Activated CD4-positive, alpha-beta T cell treated with anti-CD3 and anti-CD28 coated beads, Interleukin-2, amount 10 ng/mL, durations not matched to agents 24 days and 14 days (primary cell): ENCODE results near the gene RAP1B. TPM values are rescaled to one million over a fixed set of nuclear protein-coding genes. Genes with fewer than 3 reads are reported as not detected.

Source experiments
- DNase-seq: peaks from one replicate; pipeline ENCODE4 v3.0.0; 2022
- H3K27ac Mint-ChIP-seq: one replicate; pipeline ENCODE4 v1.8.0; 2022; ENCODE audit warnings: mild to moderate bottlenecking, mixed read lengths
- H3K27me3 Mint-ChIP-seq: one replicate; pipeline ENCODE4 v1.8.0; 2022; ENCODE audit warnings: mixed read lengths
- H3K36me3 Mint-ChIP-seq: one replicate; pipeline ENCODE4 v1.8.0; 2022; ENCODE audit warnings: low read depth, mild to moderate bottlenecking, mixed read lengths
- H3K4me1 Mint-ChIP-seq: one replicate; pipeline ENCODE4 v1.8.0; 2021; ENCODE audit warnings: mixed read lengths
- H3K4me3 Mint-ChIP-seq: one replicate; pipeline ENCODE4 v1.8.0; 2022; ENCODE audit warnings: mild to moderate bottlenecking, moderate library complexity, mixed read lengths
- H3K9me3 Mint-ChIP-seq: one replicate; pipeline ENCODE4 v1.8.0; 2021; ENCODE audit warnings: mixed read lengths
- intact Hi-C: fragments of 100-400 bp; cut with micrococcal nuclease; formaldehyde crosslinking; loops from one replicate; pipeline ENCODE4 v1.15.1; 2023
- total RNA-seq: library from RNA; stranded (reverse); gene quantifications from 2 replicates; pipeline ENCODE4 v1.2.3, GENCODE V29; 2022

The RAP1B gene
- total RNA-seq, 1 donor from 2014 or later: 209 TPM

- Mint-ChIP-seq H3K4me1 (peaks cover 36% of the 10 kb centered on the region), H3K36me3 (peaks cover 21% of the 10 kb centered on the region), H3K27me3 (no peaks in the 10 kb centered on the region), H3K27ac (peak overlapping the region; percentile 12), H3K9me3 (peaks cover 16% of the 10 kb centered on the region), H3K4me3 (no peak overlapping the region)
- DNase-seq: no peak
- intact Hi-C loops: loop anchor here (5.0 kb wide), 1 partner anchor 107 kb away; no protein-coding TSS in a partner anchor
Observed at GRCh38 chr12:68589194-68589593, 21.5 kb upstream of the RAP1B start.

GRCh38 chr12:68591734-68592418, 18.8 kb upstream of the RAP1B start:
- peaks cover 16% of the 10 kb centered on the region for H3K9me3 Mint-ChIP-seq
- no peaks in the 10 kb centered on the region for H3K27me3 Mint-ChIP-seq
- intact Hi-C loops: no loop called here
- H3K27ac Mint-ChIP-seq: peak overlapping the region; percentile 59
- DNase-seq: peak; percentile 84
- peaks cover 21% of the 10 kb centered on the region for H3K36me3 Mint-ChIP-seq
- H3K4me3 Mint-ChIP-seq: peak overlapping the region; percentile 69
- peaks cover 31% of the 10 kb centered on the region for H3K4me1 Mint-ChIP-seq

- Mint-ChIP-seq H3K36me3 (peaks cover 10% of the 10 kb centered on the region), H3K4me1 (peaks cover 33% of the 10 kb centered on the region), H3K9me3 (peaks cover 9% of the 10 kb centered on the region), H3K27me3 (no peaks in the 10 kb centered on the region), H3K27ac (no peak overlapping the region), H3K4me3 (no peak overlapping the region)
- peak; percentile 51 for DNase-seq
- intact Hi-C loops: no loop called here
Observed at GRCh38 chr12:68595241-68595640, 15.5 kb upstream of the RAP1B start.

GRCh38 chr12:68601767-68602166, 8.9 kb upstream of the RAP1B start:
- H3K4me1 Mint-ChIP-seq: peaks cover 21% of the 10 kb centered on the region
- H3K27me3 Mint-ChIP-seq: no peaks in the 10 kb centered on the region
- H3K36me3 Mint-ChIP-seq: no peaks in the 10 kb centered on the region
- no peak overlapping the region for H3K27ac Mint-ChIP-seq
- no peaks in the 10 kb centered on the region for H3K9me3 Mint-ChIP-seq
- no peak for DNase-seq
- intact Hi-C loops: no loop called here
- H3K4me3 Mint-ChIP-seq: no peak overlapping the region

GRCh38 chr12:68602720-68603119, 8.0 kb upstream of the RAP1B start:
- H3K27me3 Mint-ChIP-seq: no peaks in the 10 kb centered on the region
- no peak for DNase-seq
- no peak overlapping the region for H3K4me3 Mint-ChIP-seq
- H3K27ac Mint-ChIP-seq: no peak overlapping the region
- no peaks in the 10 kb centered on the region for H3K9me3 Mint-ChIP-seq
- peaks cover 19% of the 10 kb centered on the region for H3K4me1 Mint-ChIP-seq
- no peaks in the 10 kb centered on the region for H3K36me3 Mint-ChIP-seq
- intact Hi-C loops: no loop called here

- Mint-ChIP-seq H3K27me3 (no peaks in the 10 kb centered on the region), H3K4me1 (peaks cover 18% of the 10 kb centered on the region), H3K4me3 (no peak overlapping the region), H3K36me3 (peaks cover 19% of the 10 kb centered on the region), H3K27ac (no peak overlapping the region), H3K9me3 (no peaks in the 10 kb centered on the region)
- DNase-seq: no peak
- intact Hi-C loops: no loop called here
Observed at GRCh38 chr12:68608191-68608590, 2.5 kb upstream of the RAP1B start.

- DNase-seq: peak; percentile 76
- H3K4me1 Mint-ChIP-seq: peaks cover 31% of the 10 kb centered on the region
- H3K4me3 Mint-ChIP-seq: peak overlapping the region; percentile 91
- intact Hi-C loops: loop anchor here (1.0 to 10.0 kb wide), 11 partner anchors 23 to 545 kb away; partner anchors contain the start of genes MDM1, MDM2 and NUP107
- no peaks in the 10 kb centered on the region for H3K9me3 Mint-ChIP-seq
- peaks cover 34% of the 10 kb centered on the region for H3K36me3 Mint-ChIP-seq
- H3K27ac Mint-ChIP-seq: peak overlapping the region; percentile 98
- no peaks in the 10 kb centered on the region for H3K27me3 Mint-ChIP-seq
Observed at GRCh38 chr12:68609998-68610369, 715 bp upstream of the RAP1B start.

- Mint-ChIP-seq H3K9me3 (no peaks in the 10 kb centered on the region), H3K4me3 (peak overlapping the region; percentile 99), H3K27ac (peak overlapping the region; percentile 98), H3K36me3 (peaks cover 41% of the 10 kb centered on the region), H3K27me3 (no peaks in the 10 kb centered on the region), H3K4me1 (peaks cover 40% of the 10 kb centered on the region)
- intact Hi-C loops: loop anchor here (2.0 to 10.0 kb wide), 6 partner anchors 46 to 544 kb away; partner anchors contain the start of genes MDM1, MDM2 and NUP107
- DNase-seq: peak; percentile 86
Observed at GRCh38 chr12:68611094-68611805, 551 bp downstream of the RAP1B start.

GRCh38 chr12:68611806-68612160, 1.1 kb downstream of the RAP1B start:
- Mint-ChIP-seq H3K36me3 (peaks cover 41% of the 10 kb centered on the region), H3K4me3 (peak overlapping the region; percentile 99), H3K27ac (peak overlapping the region; percentile 98), H3K27me3 (no peaks in the 10 kb centered on the region), H3K4me1 (peaks cover 42% of the 10 kb centered on the region), H3K9me3 (no peaks in the 10 kb centered on the region)
- DNase-seq: no peak
- intact Hi-C loops: loop anchor here (1.0 to 10.0 kb wide), 8 partner anchors 30 to 543 kb away; partner anchors contain the start of genes MDM1, MDM2 and NUP107

- intact Hi-C loops: loop anchor here (1.0 to 10.0 kb wide), 4 partner anchors 29 to 543 kb away; partner anchors contain the start of gene MDM1
- peaks cover 44% of the 10 kb centered on the region for H3K4me1 Mint-ChIP-seq
- peaks cover 42% of the 10 kb centered on the region for H3K36me3 Mint-ChIP-seq
- DNase-seq: peak; percentile 57
- H3K9me3 Mint-ChIP-seq: no peaks in the 10 kb centered on the region
- peak overlapping the region; percentile 98 for H3K27ac Mint-ChIP-seq
- no peaks in the 10 kb centered on the region for H3K27me3 Mint-ChIP-seq
- H3K4me3 Mint-ChIP-seq: peak overlapping the region; percentile 99
Observed at GRCh38 chr12:68612202-68612601, 1.5 kb downstream of the RAP1B start.

- peaks cover 47% of the 10 kb centered on the region for H3K36me3 Mint-ChIP-seq
- H3K27ac Mint-ChIP-seq: peak overlapping the region; percentile 98
- intact Hi-C loops: loop anchor here (1.0 to 10.0 kb wide), 4 partner anchors 29 to 542 kb away; partner anchors contain the start of gene MDM1
- H3K9me3 Mint-ChIP-seq: no peaks in the 10 kb centered on the region
- H3K4me3 Mint-ChIP-seq: peak overlapping the region; percentile 99
- no peaks in the 10 kb centered on the region for H3K27me3 Mint-ChIP-seq
- no peak for DNase-seq
- H3K4me1 Mint-ChIP-seq: peaks cover 49% of the 10 kb centered on the region
Observed at GRCh38 chr12:68612697-68613096, 2.0 kb downstream of the RAP1B start.

- Mint-ChIP-seq H3K9me3 (no peaks in the 10 kb centered on the region), H3K27ac (peak overlapping the region; percentile 98), H3K4me1 (peaks cover 48% of the 10 kb centered on the region), H3K27me3 (no peaks in the 10 kb centered on the region), H3K4me3 (peak overlapping the region; percentile 99), H3K36me3 (peaks cover 48% of the 10 kb centered on the region)
- DNase-seq: peak; percentile 81
- intact Hi-C loops: loop anchor here (10.0 kb wide), 2 partner anchors 279 to 541 kb away; partner anchors contain the start of gene MDM1
Observed at GRCh38 chr12:68613209-68613904, 2.7 kb downstream of the RAP1B start.

GRCh38 chr12:68614105-68614679, 3.5 kb downstream of the RAP1B start:
- Mint-ChIP-seq H3K4me1 (peaks cover 56% of the 10 kb centered on the region), H3K36me3 (peaks cover 54% of the 10 kb centered on the region), H3K4me3 (peak overlapping the region; percentile 75), H3K27ac (peak overlapping the region; percentile 72), H3K9me3 (no peaks in the 10 kb centered on the region), H3K27me3 (no peaks in the 10 kb centered on the region)
- intact Hi-C loops: loop anchor here (10.0 kb wide), 2 partner anchors 279 to 541 kb away; partner anchors contain the start of gene MDM1
- peak; percentile 46 for DNase-seq
